ENCODE measurements around the gene CACNG8.
"Not testable (repeated sequence)": the region's sequence is repeated elsewhere in the genome, so short reads cannot be mapped to it uniquely, and the experiment has no call there.

Gene CACNG8

GRCh38 chr19:53962887-53963431, at the start of gene CACNG8:
Gene CACNG8, plus strand, starts transcription at chr19:53962937.
- peak in 1 of 56 donors; percentile 10 for DNase-seq

DNA sequence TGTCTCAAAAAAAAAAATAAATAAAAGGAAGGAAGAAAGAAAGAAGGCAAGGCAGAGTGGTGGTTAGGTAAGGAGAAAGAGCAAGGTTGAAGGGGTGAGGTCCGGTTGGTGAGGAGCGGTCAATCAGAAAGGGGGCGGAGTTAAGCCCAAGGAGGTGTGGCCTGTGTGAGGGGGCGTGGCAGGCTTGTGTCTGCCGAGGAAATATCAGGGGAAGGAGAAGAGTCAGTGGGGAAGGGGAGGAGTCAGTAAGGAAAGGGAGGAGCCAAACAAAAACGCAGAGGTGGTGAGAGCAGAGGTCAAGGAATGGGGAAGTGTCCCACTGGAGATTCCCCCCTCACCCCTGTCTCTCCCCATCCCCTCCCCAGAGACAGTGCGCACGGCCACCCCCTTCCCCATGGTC, 47.7 kb upstream of the CACNG8 start:
- peak in 1 of 56 donors; percentile 7 for DNase-seq

DNA sequence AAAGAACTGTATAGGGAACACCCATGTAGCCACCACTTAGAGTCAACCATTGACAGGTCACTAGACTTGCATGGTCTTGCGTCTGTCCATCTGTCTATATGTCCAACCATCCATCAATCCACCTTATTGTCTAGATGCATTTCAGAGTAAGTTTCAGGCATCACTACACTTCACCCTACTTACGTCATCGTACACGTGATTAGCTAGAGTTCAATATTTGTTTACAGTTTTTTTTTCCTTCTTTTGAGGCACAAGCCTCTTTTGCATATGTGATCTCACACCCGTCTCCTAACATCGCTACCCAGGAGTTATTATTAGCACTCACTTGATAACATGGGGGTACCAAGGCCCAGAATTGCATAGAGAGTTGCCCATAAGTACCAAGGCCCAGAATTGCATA, 46.7 kb upstream of the CACNG8 start:
- no peak for DNase-seq

GRCh38 chr19:53917356-53917755, 45.4 kb upstream of the CACNG8 start:
- DNase-seq: no peak

GRCh38 chr19:53927739-53928138, 35.0 kb upstream of the CACNG8 start:
- DNase-seq: no peak

DNA sequence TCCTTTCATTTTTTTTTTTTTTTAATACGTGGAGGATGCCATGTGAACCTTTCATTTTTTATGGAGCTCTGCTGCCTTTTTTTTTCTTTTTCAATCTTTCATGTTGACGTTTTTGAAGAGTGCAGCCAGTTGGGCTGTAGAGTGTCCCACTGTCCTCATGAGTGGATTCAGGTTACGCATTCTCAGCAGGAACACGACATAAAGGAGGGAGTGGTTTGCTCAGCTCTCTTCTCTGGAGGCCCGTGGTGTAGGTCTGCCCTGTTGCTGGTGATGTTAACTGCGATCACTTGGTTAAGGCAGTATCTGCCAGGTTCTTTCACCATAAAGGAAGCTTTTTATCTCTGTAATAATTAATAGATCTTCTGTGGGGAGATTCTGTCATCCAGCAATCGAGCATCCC, 26.7 kb upstream of the CACNG8 start:
- no peak for DNase-seq

DNA sequence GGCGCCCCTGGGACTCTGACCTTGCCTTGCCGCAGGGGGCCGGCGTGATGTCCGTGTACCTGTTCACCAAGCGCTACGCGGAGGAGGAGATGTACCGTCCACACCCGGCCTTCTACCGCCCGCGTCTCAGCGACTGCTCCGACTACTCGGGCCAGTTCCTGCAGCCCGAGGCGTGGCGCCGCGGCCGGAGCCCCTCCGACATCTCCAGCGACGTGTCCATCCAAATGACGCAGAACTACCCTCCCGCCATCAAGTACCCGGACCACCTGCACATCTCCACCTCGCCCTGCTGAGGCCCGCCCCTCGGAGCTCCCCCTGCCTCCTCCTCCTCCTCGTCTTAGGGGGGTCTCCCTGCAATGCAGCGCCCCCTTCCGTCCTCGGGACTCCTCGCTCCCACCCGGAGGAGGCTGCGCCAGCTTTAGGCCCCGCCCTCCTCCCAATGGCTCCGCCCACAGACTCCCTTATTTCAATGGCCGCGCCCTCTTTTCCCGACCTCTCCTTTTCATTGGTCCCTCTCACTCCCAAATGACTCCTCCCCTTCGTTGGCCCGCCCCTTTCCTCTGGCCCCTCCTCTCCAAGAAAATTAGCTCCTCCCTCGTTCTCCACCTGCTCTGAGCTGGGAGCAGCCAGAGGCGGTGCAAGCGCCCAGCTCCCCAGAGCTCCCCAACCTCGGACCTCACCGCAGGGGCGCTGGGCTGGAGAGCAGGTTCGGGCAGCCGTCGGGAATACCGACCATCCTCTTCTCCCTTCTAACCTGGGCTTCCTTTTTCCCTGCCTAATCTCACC, 20.5 kb upstream of the CACNG8 start:
- peak in 3 of 56 donors; percentile 6 to 58 (median 26) for DNase-seq

- no peak for DNase-seq
Observed at GRCh38 chr19:53944416-53944815, 18.3 kb upstream of the CACNG8 start.

DNA sequence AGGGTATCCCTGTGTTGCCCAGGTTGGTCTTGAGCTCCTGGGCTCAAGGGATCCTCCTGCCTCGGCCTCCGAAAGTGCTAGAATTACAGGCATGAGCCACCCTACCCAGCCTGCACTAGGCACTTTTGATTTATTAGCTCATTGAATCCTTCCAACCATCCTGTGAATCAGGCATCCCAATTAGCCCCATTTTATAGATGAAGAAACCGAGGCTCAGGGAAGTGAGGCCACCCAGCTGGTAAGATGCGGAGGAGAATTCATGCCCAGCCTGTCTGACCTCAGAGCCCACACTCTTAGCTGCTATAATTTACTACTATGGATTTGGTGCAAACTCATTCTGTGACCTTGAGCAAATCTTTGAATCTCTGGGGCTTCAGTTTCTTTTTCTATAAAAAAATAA, 17.8 kb upstream of the CACNG8 start:
- DNase-seq: no peak

GRCh38 chr19:53945441-53945840, 17.3 kb upstream of the CACNG8 start:
- peak in 5 of 56 donors; percentile 8 to 34 (median 18) for DNase-seq

- no peak for DNase-seq
Observed at GRCh38 chr19:53945998-53946397, 16.7 kb upstream of the CACNG8 start.

DNA sequence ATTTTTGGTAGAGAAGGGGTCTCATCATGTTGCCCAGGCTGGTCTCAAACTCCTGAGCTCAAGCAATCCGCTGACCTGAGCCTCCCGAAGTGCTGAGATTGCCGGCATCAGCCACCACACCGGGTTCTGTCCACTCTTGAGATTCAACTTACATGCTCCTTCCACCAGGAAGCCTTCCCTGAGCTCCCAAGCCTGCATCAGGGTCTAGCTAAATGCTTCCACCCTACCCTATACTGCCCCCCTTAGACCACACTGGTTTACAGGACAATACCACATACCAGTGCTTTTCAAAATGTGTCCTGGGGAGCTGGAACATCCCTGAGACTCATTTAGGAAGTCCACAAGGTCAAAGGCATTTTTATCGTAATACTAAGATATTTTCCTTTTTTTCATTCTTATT, 15.1 kb upstream of the CACNG8 start:
- DNase-seq: no peak

DNA sequence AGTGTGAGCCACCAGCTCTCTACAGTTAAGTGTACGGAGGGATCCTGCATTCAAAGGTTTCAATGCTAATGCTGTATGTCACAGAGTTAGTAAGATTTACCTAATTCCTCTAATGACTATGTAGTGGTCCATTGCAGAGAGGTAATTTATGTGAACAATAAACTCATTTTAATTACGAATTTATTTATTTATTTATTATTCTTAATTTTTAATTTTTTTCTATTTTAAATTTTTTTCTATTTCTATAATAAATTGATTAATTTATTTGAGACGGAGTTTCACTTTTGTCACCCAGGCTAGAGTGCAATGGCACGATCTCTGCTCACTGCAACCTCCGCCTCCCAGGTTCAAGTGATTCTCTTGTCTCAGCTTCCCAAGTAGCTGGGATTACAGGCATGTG, 14.1 kb upstream of the CACNG8 start:
- not testable (repeated sequence) for DNase-seq

- DNase-seq: no peak
Observed at GRCh38 chr19:53951436-53951835, 11.3 kb upstream of the CACNG8 start.

DNA sequence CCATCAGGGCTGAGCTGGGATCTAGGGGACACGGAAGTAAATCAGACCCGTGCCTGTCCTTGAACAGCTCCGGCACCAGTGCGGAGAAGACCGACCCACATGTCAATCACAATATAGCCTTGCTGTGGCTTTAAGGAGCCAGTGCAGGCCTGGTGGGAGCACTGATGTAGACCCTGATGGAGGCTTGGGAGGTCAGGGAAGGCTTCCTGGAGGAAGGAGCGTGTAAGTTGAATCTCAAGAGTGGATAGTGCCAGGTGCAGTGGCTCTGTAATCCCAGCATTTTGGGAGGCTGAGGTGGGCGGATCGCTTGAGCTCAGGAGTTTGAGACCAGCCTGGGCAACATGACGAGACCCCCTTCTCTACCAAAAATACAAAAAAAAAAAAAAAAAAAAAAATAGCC, 10.8 kb upstream of the CACNG8 start:
- no peak for DNase-seq

- no peak for DNase-seq
Observed at GRCh38 chr19:53953383-53953782, 9.4 kb upstream of the CACNG8 start.

- no peak for DNase-seq
Observed at GRCh38 chr19:53957448-53958167, 5.1 kb upstream of the CACNG8 start.

GRCh38 chr19:53958168-53958571, 4.6 kb upstream of the CACNG8 start:
- peak in 41 of 56 donors; percentile 11 to 72 (median 42) for DNase-seq

- DNase-seq: peak in 13 of 56 donors; percentile 11 to 47 (median 25)
Observed at GRCh38 chr19:53958823-53959757, 3.6 kb upstream of the CACNG8 start.

- DNase-seq: no peak
Observed at GRCh38 chr19:53960187-53960586, 2.5 kb upstream of the CACNG8 start.

GRCh38 chr19:53960886-53961285, 1.9 kb upstream of the CACNG8 start:
- DNase-seq: no peak

All from amygdala (tissue), 56 donors.